Astrocyte of the cerebellum (primary cell): Measurements from ENCODE around the gene PIK3R6.

Experiments used
- DNase-seq: peaks from one replicate; pipeline ENCODE4 v3.0.0-alpha.2; 2011; ENCODE audit warnings: low read depth
- H3K4me3 ChIP-seq: 2 replicates; pipeline ENCODE4 v1.5.1; 2011; ENCODE audit warnings: mild to moderate bottlenecking, low read depth, low read length, moderate library complexity
- in situ Hi-C: cut with HindIII; loops from 2 replicates; pipeline ENCODE4 v1.10.0; 2017; ENCODE audit warnings: low sequenced_read_pairs
- TF ChIP-seq, protein P1 (sequence below): IDR thresholded peaks from 2 replicates; pipeline ENCODE4 v1.5.1; 2012; ENCODE audit warnings: low read length, low read depth, moderate library complexity, mild to moderate bottlenecking; ENCODE audit errors: missing control alignments

Gene PIK3R6

DNA sequence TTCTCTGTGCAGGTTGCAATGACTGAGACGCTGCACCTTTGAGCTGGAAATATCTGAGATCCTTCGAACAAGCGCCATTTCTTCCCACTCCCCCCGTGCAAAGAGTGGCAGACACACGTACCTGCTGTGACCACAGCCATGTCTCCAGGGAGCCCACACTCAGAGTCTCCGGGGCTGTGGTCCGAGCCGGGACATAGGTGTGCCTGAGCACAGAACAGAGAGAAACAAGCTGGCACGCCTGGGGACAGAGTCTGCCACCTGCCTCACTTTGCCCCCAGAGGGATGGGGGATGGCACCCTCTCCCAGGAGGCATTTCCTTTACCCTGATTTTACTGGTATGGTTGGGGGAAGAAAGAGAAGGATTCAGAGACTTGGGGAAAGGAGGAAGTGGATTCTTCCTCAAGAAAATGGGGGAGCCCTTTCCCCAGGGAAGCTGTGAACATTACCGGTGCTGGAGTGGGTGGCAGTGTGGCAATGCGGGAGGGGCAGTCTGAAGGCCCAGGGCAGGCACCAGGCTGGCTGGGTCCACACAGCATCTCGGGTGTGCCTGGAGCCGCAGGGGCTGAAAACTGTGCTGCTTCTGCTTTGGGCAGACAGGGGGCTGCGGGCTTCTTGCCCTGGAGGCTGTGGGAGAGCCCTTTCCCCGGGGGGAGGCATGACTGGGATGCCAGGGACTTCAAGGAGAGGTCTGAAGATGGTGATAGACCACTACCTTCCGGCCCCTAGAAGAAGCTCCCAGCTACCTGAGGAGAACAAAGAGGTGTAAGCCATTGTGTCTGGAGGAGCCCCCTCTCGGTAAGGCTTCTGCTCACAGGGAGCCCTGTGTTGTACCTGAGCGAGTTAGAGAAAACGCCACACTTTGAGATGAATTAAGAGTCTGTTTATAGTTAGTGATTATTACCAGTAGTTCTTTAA, 6.6 kb upstream of the PIK3R6 start:
- in situ Hi-C loops = no loop called here

DNA sequence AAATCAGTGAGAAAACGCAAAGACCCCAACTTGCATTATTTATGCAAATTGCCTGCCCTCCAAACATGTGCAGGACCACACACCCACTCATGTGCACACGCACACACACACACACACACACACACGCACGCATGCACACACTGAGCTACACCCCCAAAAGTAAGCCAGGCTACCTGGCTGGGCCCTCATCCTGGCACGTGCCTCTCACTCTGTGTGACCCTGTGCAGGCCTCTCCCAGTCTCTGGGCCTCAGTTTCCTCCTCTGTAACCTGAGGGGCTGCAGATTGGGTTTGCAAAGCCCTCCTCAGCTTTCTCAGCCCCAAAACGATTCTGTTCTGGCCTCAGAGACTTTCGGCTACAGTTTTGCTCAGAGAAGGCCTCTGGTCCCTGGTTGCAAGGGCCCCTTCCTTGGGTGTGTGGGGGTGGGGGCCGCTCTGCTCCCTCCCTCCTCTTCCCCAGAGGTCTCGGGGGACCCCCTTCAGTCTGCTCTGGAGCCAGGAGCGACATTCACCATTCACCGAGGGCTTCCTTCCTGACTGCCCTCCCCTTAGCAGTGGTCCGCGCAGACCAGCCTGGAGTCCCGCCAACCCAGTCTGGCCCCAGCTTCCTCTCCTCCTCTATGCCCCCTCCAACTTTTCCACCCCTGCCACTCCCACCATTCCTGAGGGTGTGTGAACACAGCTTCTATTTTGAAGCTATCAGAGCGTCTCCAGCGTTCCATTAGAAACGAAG, 5.4 kb upstream of the PIK3R6 start:
- in situ Hi-C loops = no loop called here
- no peak for DNase-seq
- TF ChIP-seq, protein P1, sequence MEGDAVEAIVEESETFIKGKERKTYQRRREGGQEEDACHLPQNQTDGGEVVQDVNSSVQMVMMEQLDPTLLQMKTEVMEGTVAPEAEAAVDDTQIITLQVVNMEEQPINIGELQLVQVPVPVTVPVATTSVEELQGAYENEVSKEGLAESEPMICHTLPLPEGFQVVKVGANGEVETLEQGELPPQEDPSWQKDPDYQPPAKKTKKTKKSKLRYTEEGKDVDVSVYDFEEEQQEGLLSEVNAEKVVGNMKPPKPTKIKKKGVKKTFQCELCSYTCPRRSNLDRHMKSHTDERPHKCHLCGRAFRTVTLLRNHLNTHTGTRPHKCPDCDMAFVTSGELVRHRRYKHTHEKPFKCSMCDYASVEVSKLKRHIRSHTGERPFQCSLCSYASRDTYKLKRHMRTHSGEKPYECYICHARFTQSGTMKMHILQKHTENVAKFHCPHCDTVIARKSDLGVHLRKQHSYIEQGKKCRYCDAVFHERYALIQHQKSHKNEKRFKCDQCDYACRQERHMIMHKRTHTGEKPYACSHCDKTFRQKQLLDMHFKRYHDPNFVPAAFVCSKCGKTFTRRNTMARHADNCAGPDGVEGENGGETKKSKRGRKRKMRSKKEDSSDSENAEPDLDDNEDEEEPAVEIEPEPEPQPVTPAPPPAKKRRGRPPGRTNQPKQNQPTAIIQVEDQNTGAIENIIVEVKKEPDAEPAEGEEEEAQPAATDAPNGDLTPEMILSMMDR = no peak
- no peak overlapping the region for H3K4me3 ChIP-seq

More for the DNA sequence above, 6.6 kb upstream of the PIK3R6 start:
- H3K4me3 ChIP-seq = no peak overlapping the region
- DNase-seq = no peak
- TF ChIP-seq, protein P1 = no peak

DNA sequence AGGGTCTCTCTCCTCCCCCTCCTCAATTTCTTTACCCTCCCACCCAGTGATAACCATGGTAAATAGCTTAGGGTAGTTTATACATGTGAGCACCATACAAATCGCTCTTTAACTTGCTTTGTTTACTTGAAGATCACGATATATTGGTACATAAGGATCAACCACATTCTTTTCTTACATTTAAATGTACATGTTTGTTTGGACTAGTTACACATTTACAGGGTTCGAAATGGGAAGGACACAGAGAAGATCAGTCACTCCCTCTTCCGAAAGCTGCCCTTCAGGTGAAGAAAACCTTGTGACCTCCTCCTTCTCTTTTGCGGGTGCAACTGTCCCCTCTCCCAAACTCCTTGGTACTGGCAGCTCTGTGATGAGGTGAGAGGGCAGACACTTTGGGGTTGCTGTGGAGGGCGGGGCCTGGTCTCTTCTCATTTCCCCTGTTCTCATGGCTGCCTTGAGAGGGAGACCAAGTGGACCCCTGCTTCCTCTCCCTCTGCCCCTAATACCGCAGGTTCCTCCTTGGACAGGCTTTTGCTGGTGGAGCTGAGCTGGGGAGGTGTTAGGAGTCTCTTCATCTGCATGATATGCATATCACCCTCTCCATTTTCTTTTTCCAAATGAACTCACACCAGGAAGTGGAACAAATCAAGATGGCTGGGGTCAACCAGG, 4.7 kb upstream of the PIK3R6 start:
- DNase-seq = no peak
- TF ChIP-seq, protein P1 = no peak
- no peak overlapping the region for H3K4me3 ChIP-seq
- in situ Hi-C loops = no loop called here

DNA sequence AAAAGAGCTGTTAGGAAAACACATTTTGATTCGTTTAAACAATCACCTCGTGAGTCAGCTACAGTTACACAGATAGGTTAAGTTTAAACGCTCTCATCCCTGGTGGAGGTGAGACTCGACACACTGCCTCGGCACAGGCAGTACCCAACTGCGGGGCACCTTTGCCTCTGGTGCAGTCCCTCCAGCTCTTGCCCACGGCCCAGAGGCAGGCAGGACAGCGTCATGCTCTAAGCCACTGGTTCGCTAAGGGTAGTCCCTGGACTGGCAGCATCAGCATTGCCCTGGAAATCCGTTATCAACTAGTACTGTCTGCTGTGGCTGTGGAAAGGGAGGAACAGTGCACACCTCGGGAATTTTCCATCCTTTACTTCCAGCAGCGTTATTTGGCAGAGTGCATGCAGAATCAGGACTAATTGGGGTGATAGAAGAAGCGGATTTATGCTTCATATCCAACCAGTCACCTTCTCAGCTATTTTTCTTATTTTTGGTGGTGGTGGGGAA, 3.7 kb upstream of the PIK3R6 start:
- TF ChIP-seq, protein P1 = no peak
- no peak overlapping the region for H3K4me3 ChIP-seq
- in situ Hi-C loops = no loop called here
- no peak for DNase-seq

DNA sequence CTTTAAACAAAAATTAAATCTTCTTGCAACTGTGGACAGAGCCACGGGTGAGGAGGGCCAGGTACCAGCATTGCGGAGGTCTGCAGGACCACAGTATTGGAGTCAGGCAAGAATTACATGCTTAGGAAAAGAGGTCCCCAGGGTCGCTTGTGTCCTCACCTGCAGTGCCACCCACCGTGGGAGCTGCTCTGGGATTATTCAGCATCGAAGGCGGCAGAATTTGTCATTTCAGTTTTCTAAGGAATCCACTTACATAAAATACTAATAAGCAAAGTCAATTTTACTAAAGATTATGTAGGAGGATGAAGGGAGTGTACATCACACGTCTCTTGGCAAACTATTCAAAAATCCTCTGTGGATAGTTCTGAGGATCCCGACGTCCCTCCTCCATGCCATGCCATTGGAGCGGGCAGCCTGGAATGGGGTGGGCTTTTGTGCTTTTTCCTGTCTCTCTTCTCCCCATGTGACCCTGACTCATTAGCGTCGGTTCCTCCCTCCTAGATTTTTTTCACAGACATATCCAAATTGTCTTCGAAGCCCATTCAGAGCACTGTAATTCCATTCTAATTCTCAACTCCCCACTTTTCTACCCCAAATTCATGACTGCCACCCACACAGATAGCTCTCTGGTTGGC, 3.0 kb upstream of the PIK3R6 start:
- DNase-seq = no peak

More for the DNA sequence above, 3.0 kb upstream of the PIK3R6 start:
- H3K4me3 ChIP-seq = no peak overlapping the region
- in situ Hi-C loops = no loop called here
- TF ChIP-seq, protein P1 = no peak
